ENCODE results near the gene NOM1.
A peak's percentile ranks its signal among the peaks of the same experiment; 100 is the strongest.

NOM1 gene

GRCh38 chr7:156985101-156985992 lies 35.8 kb downstream of the NOM1 start:
- no peak for DNase-seq

- no peak for DNase-seq
Observed at GRCh38 chr7:156986378-156986777, 36.9 kb downstream of the NOM1 start.

- no peak for DNase-seq
Observed at GRCh38 chr7:156988343-156989185, 39.1 kb downstream of the NOM1 start.

GRCh38 chr7:156989766-156990535 lies 40.4 kb downstream of the NOM1 start:
- no peak for DNase-seq

- no peak for DNase-seq
Observed at GRCh38 chr7:156993021-156993924, 43.8 kb downstream of the NOM1 start.

- no peak for DNase-seq
Observed at GRCh38 chr7:156993925-156994235, 44.4 kb downstream of the NOM1 start.

GRCh38 chr7:156994417-156994816 lies 44.9 kb downstream of the NOM1 start:
- no peak for DNase-seq

GRCh38 chr7:156998988-156999957 lies 49.8 kb downstream of the NOM1 start:
- DNase-seq, result peak; percentile 38 to 78

- DNase-seq, result peak; percentile 26 to 60
Observed at GRCh38 chr7:156999958-157000726, 50.6 kb downstream of the NOM1 start.

- DNase-seq, result peak in 1 of 2 experiments; percentile 54
Observed at GRCh38 chr7:157000741-157001653, 51.5 kb downstream of the NOM1 start.

- DNase-seq, result peak; percentile 72 to 88
Observed at GRCh38 chr7:157001920-157002818, 52.7 kb downstream of the NOM1 start.

GRCh38 chr7:157002819-157003421 lies 53.4 kb downstream of the NOM1 start:
- DNase-seq, result peak; percentile 24 to 74

GRCh38 chr7:157003445-157003755 lies 53.9 kb downstream of the NOM1 start:
- no peak for DNase-seq

GRCh38 chr7:157003756-157004520 lies 54.4 kb downstream of the NOM1 start:
- DNase-seq, result peak; percentile 85 to 95

- peak in 1 of 2 experiments; percentile 55 for DNase-seq
Observed at GRCh38 chr7:157004521-157005455, 55.3 kb downstream of the NOM1 start.
